ENCODE results near the gene ZSCAN18.

ZSCAN18 gene

GRCh38 chr19:58086825-58087710 is 11.0 kb downstream of the ZSCAN18 start:
- DNase-seq, result no peak

- no peak for DNase-seq
These were observed 12.6 kb downstream of the ZSCAN18 start for GRCh38 chr19:58085348-58085875.

- DNase-seq, result no peak
These were observed 13.3 kb downstream of the ZSCAN18 start for GRCh38 chr19:58084596-58085347.

- DNase-seq, result no peak
These were observed 15.0 kb downstream of the ZSCAN18 start for GRCh38 chr19:58083021-58083420.

- DNase-seq, result no peak
These were observed 18.2 kb downstream of the ZSCAN18 start for GRCh38 chr19:58079792-58080191.

GRCh38 chr19:58067240-58067912 is 30.7 kb downstream of the ZSCAN18 start:
- DNase-seq, result no peak

- no peak for DNase-seq
These were observed 34.3 kb downstream of the ZSCAN18 start for GRCh38 chr19:58063712-58064111.

- no peak for DNase-seq
These were observed 37.8 kb downstream of the ZSCAN18 start for GRCh38 chr19:58060231-58060630.

- DNase-seq, result no peak
These were observed 38.4 kb downstream of the ZSCAN18 start for GRCh38 chr19:58059671-58060078.

- DNase-seq, result peak; percentile 84 to 87
These were observed 38.9 kb downstream of the ZSCAN18 start, which contains the start of gene ZNF135 for GRCh38 chr19:58059003-58059670. ZNF135 (plus strand) TSS chr19:58059282; CDS start chr19:58060003, 721 bp downstream.

- no peak for DNase-seq
These were observed 39.6 kb downstream of the ZSCAN18 start for GRCh38 chr19:58058467-58058866.

- DNase-seq, result no peak
These were observed 41.2 kb downstream of the ZSCAN18 start for GRCh38 chr19:58056861-58057260.

- no peak for DNase-seq
These were observed 41.8 kb downstream of the ZSCAN18 start for GRCh38 chr19:58056261-58056660.

- DNase-seq, result peak in 1 of 2 experiments; percentile 13
These were observed 42.8 kb downstream of the ZSCAN18 start for GRCh38 chr19:58054901-58055874.

GRCh38 chr19:58053480-58054156 is 44.4 kb downstream of the ZSCAN18 start:
- DNase-seq, result no peak

- no peak for DNase-seq
These were observed 45.8 kb downstream of the ZSCAN18 start for GRCh38 chr19:58052256-58052655.

GRCh38 chr19:58047672-58048071 is 50.4 kb downstream of the ZSCAN18 start:
- no peak for DNase-seq

- DNase-seq, result no peak
These were observed 51.2 kb downstream of the ZSCAN18 start for GRCh38 chr19:58046856-58047255.

- no peak for DNase-seq
These were observed 52.5 kb downstream of the ZSCAN18 start for GRCh38 chr19:58045411-58046050.

GRCh38 chr19:58044886-58045285 is 53.1 kb downstream of the ZSCAN18 start:
- DNase-seq, result no peak
